A549 treated with ZK216348 at 1 μM for 4 hours (cell line): Measurements from ENCODE around the gene RPS6KA6. TPM values are rescaled to one million over a fixed set of nuclear protein-coding genes. Genes with fewer than 3 reads are reported as not detected.

Source experiments
- total RNA-seq: library from RNA; stranded (reverse); fragments of 200-300 nt; extraction: Qiagen RNA extraction; gene quantifications from 5 replicates; pipeline ENCODE4 v1.2.3, GENCODE V29; 2022; ENCODE audit warnings: low read depth

RPS6KA6 gene
- total RNA-seq, result 3.1 to 7.4 TPM (median 5.7 TPM) in 5 replicates

GRCh38 chrX:84187533-84188319 lies at the start of gene RPS6KA6:
TSS of gene RPS6KA6 (minus strand) at chrX:84188199. CDS start at chrX:84187899, 300 bp downstream.

